ENCODE data around the gene EGFLAM. TPM values are rescaled to one million over a fixed set of nuclear protein-coding genes. Genes with fewer than 3 reads are reported as not detected.

Gene EGFLAM
- total and polyA plus RNA-seq, 9 of the 15 experiments (the other 6 are each of a cell fraction or from before 2014, with no cell fraction given), result 0.09 to 2.5 (median 1.0) TPM

DNA sequence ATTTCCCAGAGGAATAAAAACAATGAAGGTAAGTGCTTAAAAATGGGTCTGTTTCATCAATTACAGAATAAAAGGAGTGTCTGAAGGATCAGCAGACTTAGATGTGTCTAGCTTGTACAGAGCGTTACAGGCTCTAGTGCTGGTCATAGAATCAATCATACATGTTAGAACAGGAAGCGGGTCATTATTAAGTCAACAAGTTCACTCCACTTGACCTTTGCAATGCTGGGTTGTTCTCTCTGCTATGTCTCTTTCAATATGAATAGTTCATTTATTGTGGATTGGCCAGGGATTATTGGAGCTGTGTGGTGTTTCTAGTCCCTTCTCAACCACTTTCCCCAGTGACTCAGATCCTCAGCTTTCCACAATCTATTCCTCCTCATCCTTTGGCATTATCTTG is 20.7 kb upstream of the EGFLAM start:
- Histone ChIP-seq H3K9me1 (ENCODE audit: control insufficient read depth, insufficient read depth, low read length) (no peaks in the 10 kb centered on the region), H3K9me3 (replicated peaks; ENCODE audit: control insufficient read depth, insufficient read depth, low read depth, low read length) (no peaks in the 10 kb centered on the region), H3K4me3 (no peak overlapping the region), H3K79me2 (ENCODE audit: control insufficient read depth, insufficient read depth, low read length) (no peaks in the 10 kb centered on the region), H3K27me3 (ENCODE audit: control insufficient read depth in 2 of 2, insufficient read depth in 2 of 2, low read length in 2 of 2) (peaks cover 0 to 2% of the 10 kb centered on the region in 2 experiments; a peak in 2 of 5 replicates), H3K4me2 (ENCODE audit: insufficient read depth, low read length) (no peak overlapping the region), H3K36me3 (ENCODE audit: control insufficient read depth, insufficient read depth, low read length) (no peaks in the 10 kb centered on the region), H3K4me1 (replicated peaks in 1 of 2; ENCODE audit: control insufficient read depth in 2 of 2, insufficient read depth in 2 of 2, low read length in 2 of 2) (no peaks in the 10 kb centered on the region), H4K20me1 (replicated peaks; ENCODE audit: control insufficient read depth, insufficient read depth, low read length) (no peaks in the 10 kb centered on the region), H3K27ac (ENCODE audit: extremely low read depth, low read depth, low read length) (no peak overlapping the region), H2AFZ (ENCODE audit: low read depth, low read length) (no peak overlapping the region), H3K9ac (ENCODE audit: insufficient read depth in 1 of 2, low read depth in 2 of 2, low read length in 2 of 2) (no peak overlapping the region)
- no peak for TF ChIP-seq SPI1 (IDR thresholded peaks at IDR 0.05; ENCODE audit: borderline replicate concordance, low read depth, low read length)
- BruUV-seq (replicated peaks), result no TSS peak
- ChIA-PET POLR2A (no interaction called here), CTCF (ENCODE audit: low intra/inter-chr PET ratio) (no interaction called here)
- 3% methylated on average over 2 of the region's 2 CpGs for WGBS (ENCODE audit: insufficient coverage, low coverage, missing lambda C conversion rate)
- DNase-seq (ENCODE audit: extremely low read depth in 1 of 4, low spot score in 3 of 4), result no peak
- intact Hi-C loops (cut with micrococcal nuclease) (no loop called here), in situ Hi-C loops (cut with MboI) (no loop called here)
- no peak for FAIRE-seq
- no peak for ATAC-seq

DNA sequence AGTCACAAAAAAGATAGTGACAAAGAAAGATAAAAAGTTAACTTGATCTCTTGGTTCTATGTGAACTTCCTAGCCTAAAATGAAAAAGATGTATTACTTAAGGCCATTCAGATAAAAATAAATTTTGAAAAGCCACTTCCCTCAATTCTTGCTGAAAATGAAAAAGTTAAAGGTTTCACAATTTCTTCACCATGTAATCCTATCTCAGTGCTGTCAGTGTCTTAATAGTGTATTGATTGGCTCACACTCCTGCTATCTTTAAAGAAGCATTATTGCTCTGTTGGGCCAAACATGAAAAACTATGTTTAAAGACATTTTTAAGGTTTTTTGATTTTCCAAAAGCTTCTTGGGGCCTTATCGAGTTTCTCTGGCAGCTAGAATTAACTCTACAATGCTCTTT is 18.1 kb upstream of the EGFLAM start:
- Histone ChIP-seq H3K79me2 (ENCODE audit: control insufficient read depth, insufficient read depth, low read length) (no peaks in the 10 kb centered on the region), H3K27me3 (ENCODE audit: control insufficient read depth in 2 of 2, insufficient read depth in 2 of 2, low read length in 2 of 2) (peaks cover 3 to 6% of the 10 kb centered on the region in 2 experiments; a peak in 3 of 5 replicates), H4K20me1 (replicated peaks; ENCODE audit: control insufficient read depth, insufficient read depth, low read length) (no peaks in the 10 kb centered on the region), H2AFZ (ENCODE audit: low read depth, low read length) (no peak overlapping the region), H3K4me3 (no peak overlapping the region), H3K36me3 (ENCODE audit: control insufficient read depth, insufficient read depth, low read length) (no peaks in the 10 kb centered on the region), H3K9me1 (ENCODE audit: control insufficient read depth, insufficient read depth, low read length) (no peaks in the 10 kb centered on the region), H3K4me2 (ENCODE audit: insufficient read depth, low read length) (no peak overlapping the region), H3K9me3 (replicated peaks; ENCODE audit: control insufficient read depth, insufficient read depth, low read depth, low read length) (no peaks in the 10 kb centered on the region), H3K4me1 (replicated peaks in 1 of 2; ENCODE audit: control insufficient read depth in 2 of 2, insufficient read depth in 2 of 2, low read length in 2 of 2) (no peaks in the 10 kb centered on the region), H3K9ac (ENCODE audit: insufficient read depth in 1 of 2, low read depth in 2 of 2, low read length in 2 of 2) (no peak overlapping the region), H3K27ac (ENCODE audit: extremely low read depth, low read depth, low read length) (no peak overlapping the region)
- BruUV-seq (replicated peaks), result no TSS peak
- ATAC-seq (no peak), FAIRE-seq (no peak), DNase-seq (ENCODE audit: extremely low read depth in 1 of 4, low spot score in 3 of 4) (no peak)
- CTCF ChIA-PET (ENCODE audit: low intra/inter-chr PET ratio), result no interaction called here
- intact Hi-C loops (cut with micrococcal nuclease) (no loop called here), in situ Hi-C loops (cut with MboI) (no loop called here)
- WGBS (ENCODE audit: insufficient coverage, low coverage, missing lambda C conversion rate), result 0% methylated on average over 1 of the region's 1 CpG
- POLR2A ChIA-PET, result interaction anchor here (0.6 kb wide), 1 partner anchor 12 kb away, joined by 3 read pairs; no protein-coding TSS in a partner anchor
- TF ChIP-seq NRF1 (conservative IDR thresholded peaks at IDR 0.05 in 1 of 2, IDR thresholded peaks at IDR 0.05 in 1 of 2), result no peak
- TF ChIP-seq, protein P1, sequence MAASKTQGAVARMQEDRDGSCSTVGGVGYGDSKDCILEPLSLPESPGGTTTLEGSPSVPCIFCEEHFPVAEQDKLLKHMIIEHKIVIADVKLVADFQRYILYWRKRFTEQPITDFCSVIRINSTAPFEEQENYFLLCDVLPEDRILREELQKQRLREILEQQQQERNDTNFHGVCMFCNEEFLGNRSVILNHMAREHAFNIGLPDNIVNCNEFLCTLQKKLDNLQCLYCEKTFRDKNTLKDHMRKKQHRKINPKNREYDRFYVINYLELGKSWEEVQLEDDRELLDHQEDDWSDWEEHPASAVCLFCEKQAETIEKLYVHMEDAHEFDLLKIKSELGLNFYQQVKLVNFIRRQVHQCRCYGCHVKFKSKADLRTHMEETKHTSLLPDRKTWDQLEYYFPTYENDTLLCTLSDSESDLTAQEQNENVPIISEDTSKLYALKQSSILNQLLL (CRISPR knock-in tag; IDR thresholded peaks at IDR 0.05; ENCODE audit: borderline replicate concordance), result no peak
- TF ChIP-seq GATAD2B (IDR thresholded peaks at IDR 0.05; ENCODE audit: borderline replicate concordance), result no peak
- TF ChIP-seq, protein P2, sequence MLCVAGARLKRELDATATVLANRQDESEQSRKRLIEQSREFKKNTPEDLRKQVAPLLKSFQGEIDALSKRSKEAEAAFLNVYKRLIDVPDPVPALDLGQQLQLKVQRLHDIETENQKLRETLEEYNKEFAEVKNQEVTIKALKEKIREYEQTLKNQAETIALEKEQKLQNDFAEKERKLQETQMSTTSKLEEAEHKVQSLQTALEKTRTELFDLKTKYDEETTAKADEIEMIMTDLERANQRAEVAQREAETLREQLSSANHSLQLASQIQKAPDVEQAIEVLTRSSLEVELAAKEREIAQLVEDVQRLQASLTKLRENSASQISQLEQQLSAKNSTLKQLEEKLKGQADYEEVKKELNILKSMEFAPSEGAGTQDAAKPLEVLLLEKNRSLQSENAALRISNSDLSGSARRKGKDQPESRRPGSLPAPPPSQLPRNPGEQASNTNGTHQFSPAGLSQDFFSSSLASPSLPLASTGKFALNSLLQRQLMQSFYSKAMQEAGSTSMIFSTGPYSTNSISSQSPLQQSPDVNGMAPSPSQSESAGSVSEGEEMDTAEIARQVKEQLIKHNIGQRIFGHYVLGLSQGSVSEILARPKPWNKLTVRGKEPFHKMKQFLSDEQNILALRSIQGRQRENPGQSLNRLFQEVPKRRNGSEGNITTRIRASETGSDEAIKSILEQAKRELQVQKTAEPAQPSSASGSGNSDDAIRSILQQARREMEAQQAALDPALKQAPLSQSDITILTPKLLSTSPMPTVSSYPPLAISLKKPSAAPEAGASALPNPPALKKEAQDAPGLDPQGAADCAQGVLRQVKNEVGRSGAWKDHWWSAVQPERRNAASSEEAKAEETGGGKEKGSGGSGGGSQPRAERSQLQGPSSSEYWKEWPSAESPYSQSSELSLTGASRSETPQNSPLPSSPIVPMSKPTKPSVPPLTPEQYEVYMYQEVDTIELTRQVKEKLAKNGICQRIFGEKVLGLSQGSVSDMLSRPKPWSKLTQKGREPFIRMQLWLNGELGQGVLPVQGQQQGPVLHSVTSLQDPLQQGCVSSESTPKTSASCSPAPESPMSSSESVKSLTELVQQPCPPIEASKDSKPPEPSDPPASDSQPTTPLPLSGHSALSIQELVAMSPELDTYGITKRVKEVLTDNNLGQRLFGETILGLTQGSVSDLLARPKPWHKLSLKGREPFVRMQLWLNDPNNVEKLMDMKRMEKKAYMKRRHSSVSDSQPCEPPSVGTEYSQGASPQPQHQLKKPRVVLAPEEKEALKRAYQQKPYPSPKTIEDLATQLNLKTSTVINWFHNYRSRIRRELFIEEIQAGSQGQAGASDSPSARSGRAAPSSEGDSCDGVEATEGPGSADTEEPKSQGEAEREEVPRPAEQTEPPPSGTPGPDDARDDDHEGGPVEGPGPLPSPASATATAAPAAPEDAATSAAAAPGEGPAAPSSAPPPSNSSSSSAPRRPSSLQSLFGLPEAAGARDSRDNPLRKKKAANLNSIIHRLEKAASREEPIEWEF (CRISPR knock-in tag; IDR thresholded peaks at IDR 0.05), result no peak
- TF ChIP-seq ARHGAP35 (IDR thresholded peaks at IDR 0.05; ENCODE audit: partially characterized antibody), result no peak
- no peak for TF ChIP-seq SNRNP70 (optimal IDR thresholded peaks at IDR 0.05; ENCODE audit: low read depth, low read length)
- no peak for TF ChIP-seq PCBP1 (IDR thresholded peaks at IDR 0.05; ENCODE audit: low read depth, low read length, poor library complexity, severe bottlenecking)
- TF ChIP-seq MAFG (tag; conservative IDR thresholded peaks at IDR 0.05), result no peak
- no peak for TF ChIP-seq ZNF175 (CRISPR knock-in tag; IDR thresholded peaks at IDR 0.05; ENCODE audit: low read depth)

Measured in K562 (cell line).